A549 (cell line): ENCODE measurements around the gene TCF12. TPM values are rescaled to one million over a fixed set of nuclear protein-coding genes. Genes with fewer than 3 reads are reported as not detected.
A peak's percentile ranks its signal among the peaks of the same experiment; 100 is the strongest.

Experiments
- ATAC-seq, 2 experiments: fragments of 200-7000 bp in 1 of 2; fragments of >200 bp in 1 of 2; cut with Nextera tagmentation in 1 of 2; cut with Tn5 transposase in 1 of 2; 3 replicates each; pipeline versions ENCODE4 v1.8.0 to v1.9.1; 2018 to 2020; ENCODE audit warnings: mild to moderate bottlenecking in 1 of 2, moderate library complexity in 1 of 2
- CTCF ChIA-PET: fragments of 300-600 bp; sonication (Branson Sonifier 250); formaldehyde crosslinking; extraction: SDS; loops from one replicate; lab custom pipeline; 2021; ENCODE audit warnings: antibody characterized with exemption, inconsistent platforms; lab: Yijun Ruan, JAX
- POLR2A ChIA-PET: fragments of 350-600 bp; formaldehyde crosslinking; extraction: SDS; loops from one replicate; lab custom pipeline; 2021; ENCODE audit warnings: antibody characterized with exemption, inconsistent platforms; lab: Yijun Ruan, JAX
- DNase-seq, 2 experiments: peaks; one replicate each; pipeline versions ENCODE4 v3.0.0 to v3.0.0-alpha.2; 2011 to 2016; ENCODE audit warnings: low read depth in 1 of 2, low spot score in 1 of 2
- FAIRE-seq: peaks from 2 replicates; lab custom pipeline; 2011; peaks lifted over from hg19 to GRCh38; lab: Jason Lieb, UNC
- H3K27ac ChIP-seq, 2 experiments: fragments of >200 bp; sonication (Bioruptor Twin); formaldehyde crosslinking; 3 replicates each; pipeline ENCODE4 v1.5.1; 2016 to 2017
- H3K4me1 ChIP-seq: fragments of >200 bp; sonication (Bioruptor Twin); formaldehyde crosslinking; 3 replicates; pipeline ENCODE4 v1.6.1; 2016
- H3K4me2 ChIP-seq: fragments of >200 bp; sonication (Bioruptor Twin); formaldehyde crosslinking; 3 replicates; pipeline ENCODE4 v1.6.1; 2016
- H3K4me3 ChIP-seq: fragments of >200 bp; sonication (Bioruptor Twin); formaldehyde crosslinking; 3 replicates; pipeline ENCODE4 v1.5.1; 2016
- H3K9me3 ChIP-seq: fragments of >200 bp; sonication (Bioruptor Twin); formaldehyde crosslinking; 3 replicates; pipeline ENCODE4 v1.6.1; 2016
- BCL3 ChIP-seq: fragments of >200 bp; sonication (Bioruptor Twin); formaldehyde crosslinking; IDR thresholded peaks from 3 replicates; pipeline ENCODE4 v1.6.1; 2016
- CEBPB ChIP-seq, 2 experiments: fragments of >200 bp in 1 of 2; sonication (Bioruptor Twin) in 1 of 2; formaldehyde crosslinking in 1 of 2; IDR thresholded peaks; 2 replicates each; pipeline ENCODE4 v1.6.1; 2012 to 2016
- CHD2 ChIP-seq: fragments of 150-350 bp; IDR thresholded peaks from 2 replicates; pipeline ENCODE4 v1.6.1; 2014; ENCODE audit warnings: low read length; ENCODE audit not compliant: partially characterized antibody
- CTCF ChIP-seq: fragments of >200 bp; sonication (Bioruptor Twin); formaldehyde crosslinking; IDR thresholded peaks from 3 replicates; pipeline ENCODE4 v1.5.1; 2016
- ELK1 ChIP-seq: fragments of 150-350 bp; IDR thresholded peaks from 2 replicates; pipeline ENCODE4 v1.6.1; 2014; ENCODE audit warnings: low read depth, mild to moderate bottlenecking, low read length
- ESRRA ChIP-seq: fragments of 150-350 bp; IDR thresholded peaks from 2 replicates; pipeline ENCODE4 v1.6.1; 2014; ENCODE audit warnings: mild to moderate bottlenecking, low read length, borderline replicate concordance
- FOXS1 ChIP-seq: fragments of 250-450 bp; sonication (Bioruptor Pico); IDR thresholded peaks from 2 replicates; pipeline ENCODE4 v1.5.0; 2020; ENCODE audit warnings: mild to moderate bottlenecking, moderate library complexity
- HMGXB4 ChIP-seq: fragments of 250-450 bp; sonication (Bioruptor Pico); IDR thresholded peaks from 2 replicates; pipeline ENCODE4 v1.5.0; 2021; ENCODE audit warnings: mild to moderate bottlenecking, moderate library complexity, borderline replicate concordance
- HOXB5 ChIP-seq: fragments of 250-450 bp; sonication (Bioruptor Pico); IDR thresholded peaks from 2 replicates; pipeline ENCODE4 v1.5.0; 2020; ENCODE audit warnings: mild to moderate bottlenecking, moderate library complexity
- JUN ChIP-seq, 2 experiments: fragments of >200 bp; sonication (Bioruptor Twin); formaldehyde crosslinking; IDR thresholded peaks; 2 replicates in 1 of 2; 3 replicates in 1 of 2; pipeline ENCODE4 v1.6.1; 2016 to 2017
- JUNB ChIP-seq: fragments of >200 bp; sonication (Bioruptor Twin); formaldehyde crosslinking; IDR thresholded peaks from 2 replicates; pipeline ENCODE4 v1.6.1; 2016
- MAFK ChIP-seq: fragments of 450-650 bp; IDR thresholded peaks from 2 replicates; pipeline ENCODE4 v1.6.1; 2014; ENCODE audit not compliant: partially characterized antibody
- MYC ChIP-seq: IDR thresholded peaks from 2 replicates; pipeline ENCODE4 v1.6.1; 2012; ENCODE audit warnings: mild to moderate bottlenecking, inconsistent platforms, low read length, improper control_type of control experiment, borderline replicate concordance
- NR3C1 ChIP-seq: fragments of >200 bp; sonication (Bioruptor Twin); formaldehyde crosslinking; IDR thresholded peaks from 3 replicates; pipeline ENCODE4 v1.6.1; 2017
- RARB ChIP-seq: fragments of 250-450 bp; sonication (Bioruptor Pico); IDR thresholded peaks from 2 replicates; pipeline ENCODE4 v1.8.0; 2021; ENCODE audit warnings: mild to moderate bottlenecking, moderate library complexity
- RCOR1 ChIP-seq: fragments of 150-350 bp; IDR thresholded peaks from 2 replicates; pipeline ENCODE4 v1.6.1; 2014; ENCODE audit warnings: antibody characterized with exemption, low read length, low read depth
- REST ChIP-seq: fragments of 200-600 bp; sonication (generic); IDR thresholded peaks from 2 replicates; pipeline ENCODE4 v1.6.1; 2016; ENCODE audit warnings: antibody characterized with exemption, mild to moderate bottlenecking, moderate library complexity
- RNF2 ChIP-seq: fragments of 200-600 bp; sonication (generic); IDR thresholded peaks from 2 replicates; pipeline ENCODE4 v1.6.1; 2016; ENCODE audit warnings: low read depth, mild to moderate bottlenecking, antibody characterized with exemption, moderate library complexity, borderline replicate concordance
- ZFP36 ChIP-seq: fragments of 450-650 bp; IDR thresholded peaks from 2 replicates; pipeline ENCODE4 v1.6.1; 2014; ENCODE audit warnings: borderline replicate concordance; ENCODE audit not compliant: partially characterized antibody
- ZNF302 ChIP-seq: fragments of 250-450 bp; sonication (Bioruptor Pico); IDR thresholded peaks from 2 replicates; pipeline ENCODE4 v1.9.0; 2021; ENCODE audit warnings: inconsistent platforms, mild to moderate bottlenecking, moderate library complexity
- WGBS: methylation state at CpG from one replicate; pipeline ENCODE4 v1.1.6; 2017; ENCODE audit errors: missing lambda C conversion rate; 5-methylcytosine and 5-hydroxymethylcytosine counted together
- polyA plus RNA-seq, 4 experiments: library from polyadenylated mRNA; depleted of rRNA in 3 of 4; stranded (reverse); fragments of >200 nt; fragmentation: RNase III in 1 of 4; extraction: RNeasy Plus Mini Kit Qiagen cat#74134 plus additional on column Dnase treatment in 1 of 4; gene quantifications; 2 replicates in 3 of 4; 3 replicates in 1 of 4; pipeline ENCODE4 v1.2.3, GENCODE V29; 2011 to 2017

The TCF12 gene
- polyA plus RNA-seq, 2 of the 4 experiments (the other 2 are of a cell fraction) = 36.3 to 121 TPM

- Histone ChIP-seq H3K27ac (no peak overlapping the region), H3K4me2 (no peak overlapping the region), H3K9me3 (no peaks in the 10 kb centered on the region), H3K4me1 (peaks cover 23% of the 10 kb centered on the region), H3K4me3 (no peak overlapping the region)
- TF ChIP-seq HOXB5 (no peak), JUNB (no peak), JUN (IDR thresholded peaks at IDR 0.05) (no peak), CTCF (no peak), HMGXB4 (CRISPR knock-in tag) (no peak), RARB (CRISPR knock-in tag) (no peak), ESRRA (no peak), RCOR1 (no peak), NR3C1 (no peak), MYC (no peak)
- FAIRE-seq (no peak), DNase-seq (no peak), ATAC-seq (no peak)
- 92% methylated on average over 23 of the region's 23 CpGs for WGBS
- CTCF ChIA-PET = interaction anchor here (0.6 to 7.5 kb wide), 4 partner anchors 15 to 1841 kb away, joined by 3 to 98 read pairs (median 10); no protein-coding TSS in a partner anchor
- POLR2A ChIA-PET = no interaction called here
These were observed 407.8 kb downstream of the TCF12 start for GRCh38 chr15:57326196-57326595.

GRCh38 chr15:57327985-57328471 lies 409.6 kb downstream of the TCF12 start:
- H3K9me3 ChIP-seq = no peaks in the 10 kb centered on the region
- POLR2A ChIA-PET = no interaction called here
- FAIRE-seq (no peak), ATAC-seq (no peak), DNase-seq (no peak)
- H3K4me3 ChIP-seq = no peak overlapping the region
- 84% methylated on average over 11 of the region's 11 CpGs for WGBS
- TF ChIP-seq ELK1 = no peak
- peak; percentile 57 for TF ChIP-seq MAFK
- H3K27ac ChIP-seq = no peak overlapping the region
- CTCF ChIA-PET = interaction anchor here (1.2 to 7.5 kb wide), 5 partner anchors 13 to 200 kb away, joined by 3 to 98 read pairs (median 15); no protein-coding TSS in a partner anchor
- no peak overlapping the region for H3K4me2 ChIP-seq
- H3K4me1 ChIP-seq = peaks cover 18% of the 10 kb centered on the region

GRCh38 chr15:57328479-57328878 lies 410.0 kb downstream of the TCF12 start:
- H3K4me2 ChIP-seq = no peak overlapping the region
- WGBS = 90% methylated on average over 8 of the region's 8 CpGs
- FAIRE-seq (no peak), ATAC-seq (no peak), DNase-seq (no peak)
- no peaks in the 10 kb centered on the region for H3K9me3 ChIP-seq
- CTCF ChIA-PET = interaction anchor here (0.5 to 7.5 kb wide), 8 partner anchors 13 to 838 kb away, joined by 3 to 98 read pairs (median 4); no protein-coding TSS in a partner anchor
- POLR2A ChIA-PET = no interaction called here
- H3K4me1 ChIP-seq = peaks cover 14% of the 10 kb centered on the region
- H3K4me3 ChIP-seq = no peak overlapping the region
- H3K27ac ChIP-seq = no peak overlapping the region
- TF ChIP-seq RCOR1 = no peak
- TF ChIP-seq RARB (CRISPR knock-in tag) = no peak
- TF ChIP-seq ZNF302 (CRISPR knock-in tag) = no peak
- no peak for TF ChIP-seq CEBPB (IDR thresholded peaks at IDR 0.05)
- TF ChIP-seq MAFK = no peak
- TF ChIP-seq BCL3 = no peak
- TF ChIP-seq FOXS1 (CRISPR knock-in tag) = no peak
- no peak for TF ChIP-seq ZFP36
- TF ChIP-seq CHD2 = no peak
- TF ChIP-seq MYC = no peak
- no peak for TF ChIP-seq REST
- no peak for TF ChIP-seq ELK1
- TF ChIP-seq RNF2 = no peak
- TF ChIP-seq ESRRA = no peak
